Raji (cell line): Measurements from ENCODE around the gene RGL3.

Source experiments
- POLR2A ChIP-seq: IDR thresholded peaks from 2 replicates; pipeline ENCODE4 v1.6.1; 2011; ENCODE audit warnings: low read depth, low read length, control low read depth; ENCODE audit not compliant: insufficient read depth

Gene RGL3

DNA sequence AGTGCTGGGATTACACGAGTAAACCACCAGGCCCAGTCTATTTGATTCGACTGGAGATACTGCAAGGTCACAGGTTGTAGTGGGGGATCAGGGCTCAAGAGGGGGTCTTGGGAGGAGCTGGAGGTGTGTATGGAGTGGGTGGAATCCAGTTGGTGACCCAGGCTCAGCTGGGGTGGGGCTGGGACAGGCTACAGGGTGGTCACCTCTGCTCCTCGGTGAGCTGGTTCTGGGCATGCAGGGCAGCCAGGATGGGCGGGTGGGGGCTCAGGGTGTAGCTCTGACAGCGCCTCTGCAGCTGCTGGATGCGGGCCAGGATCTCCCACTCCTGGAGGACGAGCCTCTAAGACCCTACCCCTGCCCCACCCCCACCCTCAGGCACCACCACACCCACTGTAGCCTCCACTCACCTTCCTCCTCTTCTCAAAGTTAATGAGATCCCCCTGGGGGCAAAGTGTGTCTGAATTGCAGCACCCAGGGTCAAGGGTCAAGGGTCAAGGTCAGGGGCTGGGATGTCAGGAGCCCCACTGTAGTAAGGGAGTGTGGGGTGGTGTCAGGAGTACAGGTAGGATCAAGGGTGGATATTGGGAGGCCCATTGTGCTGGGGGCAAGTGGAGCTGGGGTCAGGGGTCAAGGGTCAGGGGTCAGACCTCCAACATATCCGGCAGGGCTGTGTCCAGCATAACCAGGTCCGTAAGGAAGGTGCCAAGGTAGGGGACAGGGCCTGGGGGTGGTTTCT, 17.1 kb downstream of the RGL3 start:
- no peak for TF ChIP-seq POLR2A

DNA sequence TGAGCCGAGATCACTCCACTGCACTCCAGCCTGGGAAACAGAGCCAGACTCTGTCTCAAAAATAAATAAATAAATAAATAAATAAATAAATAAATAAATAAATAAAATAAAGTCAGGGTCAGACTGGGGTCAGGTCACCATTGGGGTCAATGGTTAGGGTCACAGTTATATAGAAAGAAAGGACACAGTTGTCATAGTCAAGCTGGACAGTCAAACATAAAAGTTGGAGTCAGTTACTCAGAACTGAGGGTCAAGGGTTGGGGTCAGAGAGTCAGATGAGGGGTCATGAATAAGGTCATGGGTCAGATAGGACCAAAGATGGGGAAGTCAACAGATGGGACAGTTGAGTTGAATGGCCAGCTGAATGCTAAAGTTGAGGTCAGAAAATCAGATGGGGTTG, 18.3 kb downstream of the RGL3 start:
- TF ChIP-seq POLR2A = no peak

DNA sequence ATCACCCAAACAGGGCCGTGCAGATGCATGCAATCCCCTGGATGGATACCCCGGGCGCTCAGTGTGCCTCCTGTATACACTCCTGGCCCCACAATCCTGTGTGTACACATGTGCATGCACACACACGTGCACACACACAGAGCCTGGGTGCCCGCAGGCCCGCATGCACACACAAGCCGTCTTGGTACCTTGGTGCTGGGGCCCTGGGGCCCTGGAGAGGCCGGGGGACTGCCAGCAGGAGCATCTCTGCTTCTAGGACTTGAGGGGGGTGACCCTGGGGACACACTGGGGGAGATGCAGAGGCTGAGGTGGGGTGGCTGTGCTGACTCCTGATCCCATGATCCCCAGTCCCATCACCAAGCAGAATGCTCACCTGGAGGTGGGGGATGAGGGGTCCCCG, 19.4 kb downstream of the RGL3 start:
- TF ChIP-seq POLR2A = no peak

- TF ChIP-seq POLR2A = no peak
These were observed 22.0 kb downstream of the RGL3 start for GRCh38 chr19:11397089-11397610.

DNA sequence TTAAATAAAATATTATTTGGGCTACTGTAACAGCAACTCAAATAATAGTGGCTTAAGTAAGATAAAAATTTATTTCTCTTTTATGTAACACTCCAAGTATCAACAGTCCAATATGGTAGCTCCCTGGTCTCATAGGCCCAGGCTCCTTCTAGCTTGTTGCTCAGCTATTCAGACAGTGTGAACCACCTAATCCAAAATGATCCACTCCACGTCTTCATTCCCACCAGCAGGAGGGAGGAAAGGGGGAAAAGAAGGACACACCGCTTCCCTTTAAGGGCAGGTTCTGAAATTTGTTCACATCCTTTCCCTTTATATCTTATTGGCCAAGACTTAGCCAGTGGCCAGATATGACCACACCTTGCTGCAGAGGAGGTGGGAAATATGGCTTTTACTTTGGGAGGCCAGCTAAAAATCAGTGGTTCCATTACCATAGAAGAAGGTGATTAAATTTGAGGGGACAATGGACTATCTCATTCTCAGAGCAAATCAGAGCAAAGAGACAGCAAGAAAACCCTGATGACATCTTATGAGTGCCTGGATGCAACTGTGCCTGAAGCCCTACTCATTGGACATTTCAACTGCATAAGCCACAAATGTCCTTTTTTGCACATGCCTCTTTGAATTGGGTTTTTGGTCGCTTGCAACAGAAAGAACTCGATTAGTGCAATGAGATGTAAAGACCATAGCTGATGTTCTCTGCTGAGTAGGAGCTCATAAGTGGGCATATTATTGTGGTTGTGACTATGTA, 28.0 kb downstream of the RGL3 start:
- TF ChIP-seq POLR2A = no peak

DNA sequence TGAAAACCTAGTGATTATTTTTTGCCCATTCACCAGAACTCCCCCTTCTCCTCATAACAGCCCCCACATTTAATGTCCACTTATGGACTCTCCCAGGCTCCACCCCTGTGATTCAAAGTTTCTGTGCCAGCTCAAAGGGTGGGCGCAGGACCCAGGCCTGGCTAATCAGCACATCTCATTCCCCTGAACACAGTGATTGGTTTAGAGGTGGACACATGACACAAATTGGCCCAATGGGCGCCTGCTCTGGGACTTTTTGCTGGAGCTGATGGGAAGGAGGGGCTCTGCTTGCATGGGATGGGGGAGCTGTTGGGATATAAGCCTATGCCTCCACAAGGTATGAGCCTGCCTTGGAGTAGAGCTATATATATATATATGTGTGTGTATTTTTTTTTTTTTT, 28.8 kb downstream of the RGL3 start:
- no peak for TF ChIP-seq POLR2A

DNA sequence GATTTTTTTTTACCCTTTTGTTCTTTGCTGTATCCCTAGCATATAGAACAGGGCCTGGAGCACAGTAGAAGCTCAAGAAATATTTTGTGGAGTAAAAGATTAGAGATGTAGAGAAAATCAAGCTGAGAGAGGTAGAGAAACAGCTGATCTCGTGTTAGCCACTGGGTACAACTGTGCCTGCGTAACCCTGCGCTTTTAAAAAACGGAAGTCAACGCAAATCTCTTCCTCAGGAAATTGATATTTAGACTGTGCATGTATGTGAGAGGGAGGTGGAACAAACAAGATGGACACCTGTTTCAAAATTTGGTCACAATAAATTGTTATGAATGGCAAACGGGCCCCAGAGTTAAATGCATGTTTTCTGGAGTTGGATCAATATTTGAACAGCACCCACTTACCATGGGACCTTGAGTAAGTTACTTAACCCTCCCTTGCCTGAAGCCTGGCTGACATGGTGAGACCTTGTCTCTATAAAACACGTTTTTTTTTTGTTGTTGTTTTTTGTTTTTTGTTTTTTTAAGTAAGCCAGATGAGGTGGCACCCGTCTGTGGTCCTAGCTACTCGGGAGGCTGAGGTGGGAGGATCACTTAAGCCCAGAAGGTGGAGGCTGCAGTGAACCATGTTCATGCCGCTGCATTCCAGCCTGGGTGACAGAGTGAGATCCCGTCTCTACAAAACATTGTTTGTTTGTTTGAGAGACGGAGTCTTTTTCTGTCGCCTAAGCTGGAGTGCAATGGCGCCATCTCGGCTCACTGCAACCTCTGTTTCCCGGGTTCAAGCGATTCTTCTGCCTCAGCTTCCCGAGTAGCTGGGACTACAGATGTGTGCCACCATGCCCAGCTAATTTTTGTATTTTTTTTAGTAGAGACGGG, 31.7 kb downstream of the RGL3 start:
- no peak for TF ChIP-seq POLR2A

- TF ChIP-seq POLR2A = no peak
These were observed 34.4 kb downstream of the RGL3 start for GRCh38 chr19:11384778-11385129.

- TF ChIP-seq POLR2A = no peak
These were observed 35.4 kb downstream of the RGL3 start for GRCh38 chr19:11383706-11384048.

GRCh38 chr19:11382898-11383705, 36.0 kb downstream of the RGL3 start:
- TF ChIP-seq POLR2A = no peak

GRCh38 chr19:11380653-11381537, 38.2 kb downstream of the RGL3 start:
- TF ChIP-seq POLR2A = peak; percentile 85

DNA sequence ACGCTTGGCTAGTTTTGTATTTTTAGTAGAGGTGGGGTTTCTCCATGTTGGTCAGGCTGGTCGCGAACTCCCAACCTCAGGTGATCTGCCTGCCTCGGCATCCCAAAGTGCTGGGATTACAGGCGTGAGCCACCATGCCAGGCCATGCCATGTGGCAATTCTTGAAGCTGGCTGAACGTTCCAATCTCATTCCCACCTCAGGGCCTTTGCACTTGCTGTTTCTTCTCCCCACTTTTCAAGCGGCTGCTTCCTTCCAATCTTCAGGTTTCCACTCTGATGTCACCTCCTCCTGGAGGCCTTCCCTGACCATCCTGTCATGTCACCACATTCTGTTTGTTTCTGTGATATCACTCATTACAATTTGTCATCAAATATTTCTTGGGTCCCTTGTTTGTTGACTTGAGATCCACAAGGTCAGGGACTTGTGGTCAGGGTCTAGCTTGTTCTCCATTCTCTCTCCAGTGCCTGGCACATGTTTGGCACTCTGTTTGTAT, 39.2 kb downstream of the RGL3 start:
- TF ChIP-seq POLR2A = no peak

DNA sequence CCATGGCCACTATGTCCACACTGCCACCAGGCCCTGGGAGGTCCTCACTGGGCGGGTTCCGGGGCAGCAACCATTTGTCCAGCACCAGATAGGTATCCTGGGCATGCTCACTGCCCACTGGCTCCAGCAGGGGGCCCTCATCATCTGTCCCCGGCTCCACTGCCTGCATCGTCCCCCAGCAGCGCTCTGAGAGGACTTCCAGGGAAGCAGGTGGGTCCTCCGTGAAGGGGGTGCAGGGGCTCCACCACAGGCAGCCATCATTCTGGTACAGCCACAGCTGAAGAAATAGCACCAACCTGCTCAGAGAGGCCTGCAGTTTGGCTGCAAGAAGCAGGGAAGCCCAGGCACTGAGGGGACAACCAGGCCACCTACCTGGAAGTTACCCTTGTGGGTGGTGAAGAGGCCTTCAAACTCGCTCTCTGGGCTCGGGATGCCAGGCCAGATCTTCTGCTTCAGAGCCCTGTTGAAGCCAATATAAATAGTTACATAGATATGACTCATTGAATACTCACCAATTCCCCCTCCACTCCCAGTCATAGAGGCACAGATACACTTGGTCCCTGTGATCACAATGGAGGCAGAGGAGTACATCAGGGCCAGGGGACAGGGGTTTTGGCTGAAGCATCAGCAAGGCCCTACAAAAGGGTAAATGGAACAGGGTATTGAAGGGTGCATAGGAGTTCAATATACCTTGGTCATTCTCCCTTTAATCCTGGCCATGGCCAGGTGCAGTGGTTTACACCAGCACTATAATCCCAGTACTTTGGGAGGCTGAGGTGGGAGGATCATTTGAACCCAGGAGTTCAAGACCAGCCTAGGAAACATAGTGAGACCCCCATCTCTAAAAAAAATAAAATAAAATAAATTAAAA, 40.6 kb downstream of the RGL3 start:
- peak; percentile 26; the same call in 1 of the 2 replicates for TF ChIP-seq POLR2A
